HG02678 (cell line): ENCODE data around the gene ID4.

ENCODE experiments used
- ATAC-seq: cut with Tn5 transposase; IDR thresholded peaks from one replicate; pipeline ENCODE4 v1.9.1; 2021; ENCODE audit warnings: mild to moderate bottlenecking, moderate library complexity; ENCODE audit not compliant: unreplicated experiment

The ID4 gene

GRCh38 chr6:19836799-19837510 lies at the start of gene ID4:
ID4 (plus strand) TSS chr6:19837370; CDS start chr6:19837755, 385 bp downstream.
- ATAC-seq: no peak

- no peak for ATAC-seq
Measured at GRCh38 chr6:19788686-19789085, 48.5 kb upstream of the ID4 start.

GRCh38 chr6:19789100-19789803 lies 47.9 kb upstream of the ID4 start:
- no peak for ATAC-seq

- no peak for ATAC-seq
Measured at GRCh38 chr6:19791267-19791666, 45.9 kb upstream of the ID4 start.

- no peak for ATAC-seq
Measured at GRCh38 chr6:19795211-19795610, 42.0 kb upstream of the ID4 start.

- no peak for ATAC-seq
Measured at GRCh38 chr6:19796452-19796851, 40.7 kb upstream of the ID4 start.

- ATAC-seq: no peak
Measured at GRCh38 chr6:19798362-19798761, 38.8 kb upstream of the ID4 start.

- ATAC-seq: no peak
Measured at GRCh38 chr6:19802656-19803055, 34.5 kb upstream of the ID4 start.

GRCh38 chr6:19803331-19804204 lies 33.6 kb upstream of the ID4 start:
- ATAC-seq: no peak

GRCh38 chr6:19804205-19805128 lies 32.7 kb upstream of the ID4 start:
- peak; percentile 98 for ATAC-seq

- no peak for ATAC-seq
Measured at GRCh38 chr6:19805129-19805481, 32.1 kb upstream of the ID4 start.

- no peak for ATAC-seq
Measured at GRCh38 chr6:19806971-19807396, 30.2 kb upstream of the ID4 start.

- ATAC-seq: no peak
Measured at GRCh38 chr6:19811397-19812079, 25.6 kb upstream of the ID4 start.

- ATAC-seq: no peak
Measured at GRCh38 chr6:19812512-19813119, 24.6 kb upstream of the ID4 start.

- ATAC-seq: no peak
Measured at GRCh38 chr6:19818805-19819204, 18.4 kb upstream of the ID4 start.

- ATAC-seq: no peak
Measured at GRCh38 chr6:19824058-19824807, 12.9 kb upstream of the ID4 start.

- no peak for ATAC-seq
Measured at GRCh38 chr6:19827247-19827646, 9.9 kb upstream of the ID4 start.

GRCh38 chr6:19827903-19828302 lies 9.3 kb upstream of the ID4 start:
- no peak for ATAC-seq

GRCh38 chr6:19830171-19830570 lies 7.0 kb upstream of the ID4 start:
- ATAC-seq: no peak
